Measurements from ENCODE around the gene JAM3.

Gene JAM3

GRCh38 chr11:134052988-134053945 lies 15.6 kb upstream of the JAM3 start:
- no peak overlapping the region for H3K4me3 ChIP-seq (ENCODE audit: low read depth, low read length)
- TF ChIP-seq CTCF (IDR thresholded peaks at IDR 0.05; ENCODE audit: borderline replicate concordance, insufficient read depth, low read depth, low read length): no peak

DNA sequence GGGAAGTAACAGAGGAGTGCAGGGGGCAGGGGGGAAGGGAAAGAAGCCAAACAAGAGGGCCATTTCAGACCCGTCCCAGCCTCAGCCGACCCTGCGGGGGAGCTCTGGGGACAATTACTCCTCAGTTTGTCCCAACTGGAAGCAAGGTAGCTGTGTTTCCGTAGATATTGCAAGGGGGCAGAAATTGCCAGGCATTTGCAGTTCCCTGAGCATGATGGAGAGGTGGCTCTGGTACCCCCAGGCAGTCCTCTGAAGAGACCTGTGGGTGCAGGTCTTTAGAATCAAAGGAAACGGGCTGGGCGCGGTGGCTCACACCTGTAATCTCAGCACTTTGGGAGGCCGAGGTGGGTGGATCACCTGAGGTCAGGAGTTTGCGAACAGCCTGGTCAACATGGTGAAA lies 13.8 kb upstream of the JAM3 start:
- TF ChIP-seq CTCF (IDR thresholded peaks at IDR 0.05; ENCODE audit: borderline replicate concordance, insufficient read depth, low read depth, low read length): no peak
- H3K4me3 ChIP-seq (ENCODE audit: low read depth, low read length): no peak overlapping the region

GRCh38 chr11:134060316-134060715 lies 8.6 kb upstream of the JAM3 start:
- TF ChIP-seq CTCF (IDR thresholded peaks at IDR 0.05; ENCODE audit: borderline replicate concordance, insufficient read depth, low read depth, low read length): no peak
- H3K4me3 ChIP-seq (ENCODE audit: low read depth, low read length): no peak overlapping the region

DNA sequence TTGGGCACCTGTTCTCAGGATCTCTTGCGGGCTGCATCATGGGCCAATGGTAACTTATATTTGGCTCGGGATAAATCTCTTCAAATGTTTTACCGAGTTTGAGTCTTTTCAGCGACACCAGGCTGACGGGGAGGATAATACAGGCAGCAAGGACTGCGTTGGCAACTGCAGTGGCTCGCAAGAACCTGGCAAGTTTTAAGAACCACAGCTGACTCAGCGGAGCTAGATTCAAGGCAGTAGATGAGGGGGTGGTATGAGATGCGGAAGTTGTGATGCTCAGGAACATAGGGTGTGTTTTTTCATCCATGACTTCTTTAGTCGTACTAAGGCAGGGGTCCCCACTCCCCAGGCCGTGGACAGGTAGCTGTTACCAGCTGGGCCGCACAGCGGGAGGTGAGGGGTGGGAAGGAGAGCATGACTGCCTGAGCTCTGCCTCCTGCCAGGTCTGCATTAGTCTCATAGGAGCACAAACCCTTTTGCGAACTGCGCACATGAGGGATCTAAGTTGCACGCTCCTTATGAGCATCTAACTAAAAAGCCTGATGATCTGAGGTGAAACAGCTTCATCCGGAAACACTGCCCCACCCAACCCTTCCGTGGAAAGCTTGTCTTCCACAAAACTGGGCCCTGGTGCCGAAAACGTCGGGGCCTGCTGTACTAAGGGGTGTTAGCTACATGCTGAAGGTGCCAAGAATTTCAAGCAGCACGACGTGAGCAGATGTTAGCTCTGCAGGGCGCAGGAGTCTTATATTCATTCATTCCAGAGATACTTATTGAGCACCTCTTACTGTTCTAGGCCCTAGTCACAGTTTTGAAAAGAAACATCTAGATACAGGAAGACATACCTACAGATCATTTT lies 6.4 kb upstream of the JAM3 start:
- H3K4me3 ChIP-seq (ENCODE audit: low read depth, low read length): no peak overlapping the region
- no peak for TF ChIP-seq CTCF (IDR thresholded peaks at IDR 0.05; ENCODE audit: borderline replicate concordance, insufficient read depth, low read depth, low read length)

GRCh38 chr11:134063124-134063495 lies 5.8 kb upstream of the JAM3 start:
- H3K4me3 ChIP-seq (ENCODE audit: low read depth, low read length): no peak overlapping the region

More at GRCh38 chr11:134063124-134063495, 5.8 kb upstream of the JAM3 start:
- no peak for TF ChIP-seq CTCF (IDR thresholded peaks at IDR 0.05; ENCODE audit: borderline replicate concordance, insufficient read depth, low read depth, low read length)

All from GM12875 (cell line).